K562 (cell line): ENCODE measurements around the gene SYF2. TPM values are rescaled to one million over a fixed set of nuclear protein-coding genes. Genes with fewer than 3 reads are reported as not detected.

ENCODE experiments used
- KAT8 ChIP-seq: fragments of 450-650 bp; IDR thresholded peaks from 2 replicates; pipeline ENCODE4 v1.6.1; 2016; ENCODE audit warnings: low read depth, mild to moderate bottlenecking
- LARP7 ChIP-seq: fragments of 450-650 bp; IDR thresholded peaks from 2 replicates; pipeline ENCODE4 v1.6.1; 2016
- LCOR ChIP-seq: sonication (generic); formaldehyde crosslinking; IDR thresholded peaks from 2 replicates; pipeline ENCODE4 v1.8.0; 2022; ENCODE audit warnings: mild to moderate bottlenecking, missing genetic modification reagents
- NCOR1 ChIP-seq: fragments of 450-650 bp; IDR thresholded peaks from 2 replicates; pipeline ENCODE4 v1.6.1; 2016; ENCODE audit warnings: mild to moderate bottlenecking, moderate library complexity
- PURB ChIP-seq: sonication (generic); formaldehyde crosslinking; IDR thresholded peaks from 2 replicates; pipeline ENCODE4 v1.9.0; 2021; ENCODE audit warnings: low read depth, mild to moderate bottlenecking, missing genetic modification reagents
- SIN3B ChIP-seq: fragments of 450-650 bp; IDR thresholded peaks from 2 replicates; pipeline ENCODE4 v1.6.1; 2017; ENCODE audit warnings: low read depth, mild to moderate bottlenecking, moderate library complexity
- SMAD3 ChIP-seq: fragments of 450-650 bp; formaldehyde crosslinking; conservative IDR thresholded peaks from 2 replicates; pipeline ENCODE4 v1.4.0; 2020; ENCODE audit warnings: mild to moderate bottlenecking
- XRCC4 ChIP-seq: IDR thresholded peaks from one replicate; pipeline ENCODE4 v1.6.1; 2011; ENCODE audit not compliant: insufficient read depth, insufficient read length; ENCODE audit errors: extremely low read depth
- ZNF165 ChIP-seq: fragments of 250-450 bp; sonication (Bioruptor Pico); IDR thresholded peaks from 2 replicates; pipeline ENCODE4 v1.4.0; 2020; ENCODE audit warnings: borderline replicate concordance
- ZNF184 ChIP-seq: sonication (generic); formaldehyde crosslinking; IDR thresholded peaks from 2 replicates; pipeline ENCODE4 v1.5.0; 2020; ENCODE audit warnings: missing genetic modification reagents
- ZNF239 ChIP-seq: fragments of 250-450 bp; sonication (Bioruptor Pico); IDR thresholded peaks from 2 replicates; pipeline ENCODE4 v1.4.0; 2020; ENCODE audit warnings: mild to moderate bottlenecking
- polyA plus RNA-seq, 8 experiments: library from polyadenylated mRNA; depleted of rRNA in 4 of 8; stranded (reverse) in 5 of 8; unstranded in 3 of 8; fragments of >200 nt; fragmentation: Nextera tagmentation in 2 of 8; fragmentation: Illumina TruSeq in 1 of 8; extraction: Ambion mirVana in 2 of 8; extraction: Trizol in 1 of 8; gene quantifications; 2 replicates each; pipeline versions ENCODE4 v1.2.1 to v1.2.3, GENCODE V29; 2011 to 2014; ENCODE audit warnings: inconsistent platforms in 1 of 8, missing spikeins in 1 of 8
- total RNA-seq, 7 experiments: library from RNA; depleted of rRNA in 6 of 7; stranded (reverse); fragments of >200 nt in 6 of 7; fragmentation: Illumina TruSeq in 2 of 7; extraction: Trizol in 2 of 7; gene quantifications; 2 replicates each; pipeline versions ENCODE4 v1.2.1 to v1.2.3, GENCODE V29; 2011 to 2021; ENCODE audit warnings: low replicate concordance in 1 of 7
- TF ChIP-seq, protein P1 (sequence below): fragments of 450-650 bp; IDR thresholded peaks from 2 replicates; pipeline ENCODE4 v1.6.1; 2014; ENCODE audit warnings: low read depth, mild to moderate bottlenecking, moderate library complexity, borderline replicate concordance
- TF ChIP-seq, protein P2 (sequence below), 2 experiments: fragments of 450-650 bp in 1 of 2; sonication (generic) in 1 of 2; formaldehyde crosslinking in 1 of 2; IDR thresholded peaks; 2 replicates each; pipeline versions ENCODE4 v1.7.1 to v1.9.0; 2016 to 2022; ENCODE audit warnings: inconsistent platforms in 1 of 2, mild to moderate bottlenecking in 1 of 2, missing genetic modification reagents in 1 of 2
- TF ChIP-seq, protein P3 (sequence below): sonication (generic); formaldehyde crosslinking; IDR thresholded peaks from 2 replicates; pipeline ENCODE4 v1.9.0; 2022; ENCODE audit warnings: mild to moderate bottlenecking, missing genetic modification reagents

The SYF2 gene
- total and polyA plus RNA-seq, 9 of the 15 experiments (the other 6 are each of a cell fraction or from before 2014, with no cell fraction given): 20.9 to 69.0 (median 43.2) TPM

DNA sequence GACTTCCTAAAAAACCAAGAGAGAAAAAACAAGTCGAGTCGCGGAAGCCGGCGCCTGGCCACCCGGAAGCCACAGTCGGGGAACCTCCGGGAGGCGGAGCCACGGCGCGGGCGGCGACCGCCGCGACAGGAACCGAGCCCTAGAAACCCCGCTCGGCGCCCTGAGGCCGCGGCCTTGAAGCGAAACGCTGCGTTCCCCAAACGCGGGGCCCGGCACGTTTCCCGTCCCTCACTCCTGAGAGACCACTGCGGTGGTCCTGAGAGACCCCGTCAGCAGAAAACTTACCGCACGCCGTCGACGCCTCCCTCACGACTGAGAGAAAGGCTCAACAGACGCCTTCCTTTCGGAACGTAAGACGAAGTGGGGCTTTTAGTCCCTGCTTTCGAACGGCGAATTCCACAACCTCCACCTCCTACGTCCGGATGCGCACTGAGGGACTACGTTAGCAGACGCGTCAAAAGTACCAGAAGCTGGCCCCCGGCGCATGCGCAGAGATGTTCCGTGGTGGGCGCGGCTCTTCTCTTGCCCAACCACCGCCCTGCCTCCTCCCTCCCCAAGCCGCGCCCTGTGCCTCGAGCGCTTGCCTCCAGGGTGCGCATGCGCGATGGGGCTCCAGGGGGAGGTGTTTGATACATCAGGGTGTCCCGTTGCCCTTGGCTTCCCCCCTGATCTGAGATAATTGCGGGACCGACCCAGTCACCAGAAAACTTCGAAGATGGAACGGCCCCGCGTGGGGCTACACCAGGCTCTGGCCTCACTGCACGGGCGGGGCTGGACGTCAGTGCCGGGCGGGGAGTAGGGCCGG, 14.9 kb upstream of the SYF2 start, which contains the start of gene RSRP1 (continued):
- TF ChIP-seq, protein P1, sequence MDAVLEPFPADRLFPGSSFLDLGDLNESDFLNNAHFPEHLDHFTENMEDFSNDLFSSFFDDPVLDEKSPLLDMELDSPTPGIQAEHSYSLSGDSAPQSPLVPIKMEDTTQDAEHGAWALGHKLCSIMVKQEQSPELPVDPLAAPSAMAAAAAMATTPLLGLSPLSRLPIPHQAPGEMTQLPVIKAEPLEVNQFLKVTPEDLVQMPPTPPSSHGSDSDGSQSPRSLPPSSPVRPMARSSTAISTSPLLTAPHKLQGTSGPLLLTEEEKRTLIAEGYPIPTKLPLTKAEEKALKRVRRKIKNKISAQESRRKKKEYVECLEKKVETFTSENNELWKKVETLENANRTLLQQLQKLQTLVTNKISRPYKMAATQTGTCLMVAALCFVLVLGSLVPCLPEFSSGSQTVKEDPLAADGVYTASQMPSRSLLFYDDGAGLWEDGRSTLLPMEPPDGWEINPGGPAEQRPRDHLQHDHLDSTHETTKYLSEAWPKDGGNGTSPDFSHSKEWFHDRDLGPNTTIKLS: peak; percentile 78; the same call in 1 of the 2 replicates
- TF ChIP-seq, protein P2, sequence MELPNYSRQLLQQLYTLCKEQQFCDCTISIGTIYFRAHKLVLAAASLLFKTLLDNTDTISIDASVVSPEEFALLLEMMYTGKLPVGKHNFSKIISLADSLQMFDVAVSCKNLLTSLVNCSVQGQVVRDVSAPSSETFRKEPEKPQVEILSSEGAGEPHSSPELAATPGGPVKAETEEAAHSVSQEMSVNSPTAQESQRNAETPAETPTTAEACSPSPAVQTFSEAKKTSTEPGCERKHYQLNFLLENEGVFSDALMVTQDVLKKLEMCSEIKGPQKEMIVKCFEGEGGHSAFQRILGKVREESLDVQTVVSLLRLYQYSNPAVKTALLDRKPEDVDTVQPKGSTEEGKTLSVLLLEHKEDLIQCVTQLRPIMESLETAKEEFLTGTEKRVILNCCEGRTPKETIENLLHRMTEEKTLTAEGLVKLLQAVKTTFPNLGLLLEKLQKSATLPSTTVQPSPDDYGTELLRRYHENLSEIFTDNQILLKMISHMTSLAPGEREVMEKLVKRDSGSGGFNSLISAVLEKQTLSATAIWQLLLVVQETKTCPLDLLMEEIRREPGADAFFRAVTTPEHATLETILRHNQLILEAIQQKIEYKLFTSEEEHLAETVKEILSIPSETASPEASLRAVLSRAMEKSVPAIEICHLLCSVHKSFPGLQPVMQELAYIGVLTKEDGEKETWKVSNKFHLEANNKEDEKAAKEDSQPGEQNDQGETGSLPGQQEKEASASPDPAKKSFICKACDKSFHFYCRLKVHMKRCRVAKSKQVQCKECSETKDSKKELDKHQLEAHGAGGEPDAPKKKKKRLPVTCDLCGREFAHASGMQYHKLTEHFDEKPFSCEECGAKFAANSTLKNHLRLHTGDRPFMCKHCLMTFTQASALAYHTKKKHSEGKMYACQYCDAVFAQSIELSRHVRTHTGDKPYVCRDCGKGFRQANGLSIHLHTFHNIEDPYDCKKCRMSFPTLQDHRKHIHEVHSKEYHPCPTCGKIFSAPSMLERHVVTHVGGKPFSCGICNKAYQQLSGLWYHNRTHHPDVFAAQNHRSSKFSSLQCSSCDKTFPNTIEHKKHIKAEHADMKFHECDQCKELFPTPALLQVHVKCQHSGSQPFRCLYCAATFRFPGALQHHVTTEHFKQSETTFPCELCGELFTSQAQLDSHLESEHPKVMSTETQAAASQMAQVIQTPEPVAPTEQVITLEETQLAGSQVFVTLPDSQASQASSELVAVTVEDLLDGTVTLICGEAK (IDR thresholded peaks at IDR 0.05): peak; percentile 75
- TF ChIP-seq, protein P2 (CRISPR knock-in tag; IDR thresholded peaks at IDR 0.05): no peak
- TF ChIP-seq XRCC4 (no peak), PURB (CRISPR knock-in tag) (no peak), ZNF184 (CRISPR knock-in tag) (no peak), LARP7 (0 out of 2 replicates have a peak, but pooled peaks have one; percentile 53), NCOR1 (peak; percentile 39; the same call in 1 of the 2 replicates), KAT8 (no peak), ZNF165 (CRISPR knock-in tag) (no peak), LCOR (peak; percentile 72), ZNF239 (no peak; the same call in 1 of the 2 replicates), SIN3B (peak; percentile 75; the same call in 1 of the 2 replicates), SMAD3 (CRISPR knock-in tag) (peak; percentile 69; the same call in 1 of the 2 replicates)
- TF ChIP-seq, protein P3, sequence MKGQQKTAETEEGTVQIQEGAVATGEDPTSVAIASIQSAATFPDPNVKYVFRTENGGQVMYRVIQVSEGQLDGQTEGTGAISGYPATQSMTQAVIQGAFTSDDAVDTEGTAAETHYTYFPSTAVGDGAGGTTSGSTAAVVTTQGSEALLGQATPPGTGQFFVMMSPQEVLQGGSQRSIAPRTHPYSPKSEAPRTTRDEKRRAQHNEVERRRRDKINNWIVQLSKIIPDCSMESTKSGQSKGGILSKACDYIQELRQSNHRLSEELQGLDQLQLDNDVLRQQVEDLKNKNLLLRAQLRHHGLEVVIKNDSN (CRISPR knock-in tag): peak; percentile 23; the same call in 1 of the 2 replicates
